Hepatocyte (in vitro differentiated cells): ENCODE data around the gene PHF21B. TPM values are rescaled to one million over a fixed set of nuclear protein-coding genes. Genes with fewer than 3 reads are reported as not detected.

Source experiments
- DNase-seq: peaks from one replicate; pipeline ENCODE4 v3.0.0-alpha.2; 2016; ENCODE audit warnings: low spot score
- H2AFZ ChIP-seq: fragments of 200-600 bp; sonication (generic); 2 replicates; pipeline ENCODE4 v1.6.0; 2016; ENCODE audit warnings: antibody characterized with exemption, mild to moderate bottlenecking
- H3K27ac ChIP-seq: fragments of 200-600 bp; sonication (generic); 2 replicates; pipeline ENCODE4 v1.5.1; 2016; ENCODE audit warnings: mild to moderate bottlenecking
- H3K27me3 ChIP-seq: fragments of 200-600 bp; sonication (generic); 2 replicates; pipeline ENCODE4 v1.6.1; 2016
- H3K36me3 ChIP-seq: fragments of 200-600 bp; sonication (generic); replicated peaks from 2 replicates; pipeline ENCODE4 v1.5.1; 2016; ENCODE audit warnings: low read depth; ENCODE audit not compliant: insufficient read depth
- H3K4me1 ChIP-seq: fragments of 200-600 bp; sonication (generic); 2 replicates; pipeline ENCODE4 v1.5.1; 2016; ENCODE audit warnings: mild to moderate bottlenecking, moderate library complexity; ENCODE audit not compliant: insufficient read depth
- H3K4me2 ChIP-seq: fragments of 200-600 bp; sonication (generic); 2 replicates; pipeline ENCODE4 v1.6.0; 2016
- H3K4me3 ChIP-seq: fragments of 200-600 bp; sonication (generic); 2 replicates; pipeline ENCODE4 v1.5.1; 2016; ENCODE audit warnings: mild to moderate bottlenecking
- H3K79me2 ChIP-seq: fragments of 200-600 bp; sonication (generic); 2 replicates; pipeline ENCODE4 v1.6.0; 2017; ENCODE audit warnings: mild to moderate bottlenecking
- H3K9me2 ChIP-seq: fragments of 200-600 bp; sonication (generic); replicated peaks from 2 replicates; pipeline ENCODE4 v1.6.0; 2017; ENCODE audit warnings: mild to moderate bottlenecking; ENCODE audit not compliant: insufficient read depth
- H3K9me3 ChIP-seq: fragments of 200-600 bp; sonication (generic); 2 replicates; pipeline ENCODE4 v1.5.1; 2016; ENCODE audit warnings: low read depth, mild to moderate bottlenecking
- H4K20me1 ChIP-seq: fragments of 200-600 bp; sonication (generic); 2 replicates; pipeline ENCODE4 v1.6.0; 2016; ENCODE audit warnings: mild to moderate bottlenecking; ENCODE audit not compliant: insufficient read depth, poor library complexity, severe bottlenecking
- CTCF ChIP-seq: fragments of 200-600 bp; sonication (generic); IDR thresholded peaks from 2 replicates; pipeline ENCODE4 v1.5.1; 2016; ENCODE audit warnings: antibody characterized with exemption, mild to moderate bottlenecking; ENCODE audit not compliant: poor library complexity
- EZH2 ChIP-seq: fragments of 200-600 bp; sonication (generic); IDR thresholded peaks from 2 replicates; pipeline ENCODE4 v1.6.1; 2016; ENCODE audit warnings: antibody characterized with exemption, mild to moderate bottlenecking, borderline replicate concordance
- EZH2phosphoT487 ChIP-seq: fragments of 200-600 bp; sonication (generic); IDR thresholded peaks from one replicate; pipeline ENCODE4 v1.6.1; 2018; ENCODE audit warnings: antibody characterized with exemption, mild to moderate bottlenecking, low read depth, moderate library complexity; ENCODE audit not compliant: unreplicated experiment, severe bottlenecking
- WGBS: methylation state at CpG from one replicate; pipeline ENCODE4 v1.1.6; 2016; ENCODE audit warnings: low lambda C conversion rate; ENCODE audit errors: missing lambda C conversion rate; 5-methylcytosine and 5-hydroxymethylcytosine counted together
- polyA plus RNA-seq: library from polyadenylated mRNA; unstranded; fragments of >200 nt; fragmentation: Nextera tagmentation; extraction: Ambion mirVana; gene quantifications from 2 replicates; pipeline ENCODE4 v1.2.1, GENCODE V29; 2016
- total RNA-seq: library from RNA; depleted of rRNA; stranded (reverse); fragments of >200 nt; gene quantifications from 2 replicates; pipeline ENCODE4 v1.2.3, GENCODE V29; 2014

The PHF21B gene
- total and polyA plus RNA-seq, 2 experiments from 2014 or later, result 0.86 to 1.9 TPM

- Histone ChIP-seq H3K9me3 (no peaks in the 10 kb centered on the region), H4K20me1 (no peaks in the 10 kb centered on the region), H3K4me3 (peak overlapping the region; percentile 79), H3K9me2 (no peaks in the 10 kb centered on the region), H3K27me3 (peaks cover 51% of the 10 kb centered on the region), H3K27ac (peak overlapping the region; percentile 88), H3K4me2 (peak overlapping the region; percentile 99), H3K79me2 (peaks cover 3% of the 10 kb centered on the region), H2AFZ (peak overlapping the region; percentile 76), H3K4me1 (peaks cover 26% of the 10 kb centered on the region), H3K36me3 (no peaks in the 10 kb centered on the region)
- TF ChIP-seq EZH2 (no peak), CTCF (no peak), EZH2phosphoT487 (no peak)
- WGBS, result 0% methylated on average over 5 of the region's 90 CpGs
- DNase-seq, result peak; percentile 87
These were observed 2.2 kb downstream of the PHF21B start for GRCh38 chr22:45007391-45008185.

DNA sequence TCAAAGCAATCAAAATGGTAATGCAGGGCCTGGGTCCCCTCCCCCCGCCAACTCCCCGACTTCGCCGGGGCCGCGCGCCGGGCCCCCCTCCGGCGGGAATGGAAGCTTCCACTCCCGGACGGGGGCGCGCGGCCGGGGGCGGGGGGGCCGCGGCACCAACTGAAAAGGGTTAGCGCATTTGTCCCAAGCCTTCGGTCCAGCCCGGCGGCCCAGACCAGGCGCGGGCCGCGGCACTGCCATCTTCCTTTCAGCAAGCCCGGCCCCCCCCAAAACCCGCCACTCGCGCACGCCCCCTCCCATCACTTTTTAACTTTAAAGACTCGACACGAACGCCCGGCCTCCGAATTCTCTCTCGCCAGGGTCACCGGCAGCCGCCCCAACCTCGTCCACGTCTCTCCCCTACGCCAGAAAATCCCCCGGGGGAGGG lies 2.8 kb downstream of the PHF21B start:
- peak; percentile 69 for DNase-seq
- WGBS, result 0% methylated on average over 5 of the region's 44 CpGs
- H3K36me3 ChIP-seq, result no peaks in the 10 kb centered on the region
- no peaks in the 10 kb centered on the region for H3K9me3 ChIP-seq
- H3K4me1 ChIP-seq, result peaks cover 26% of the 10 kb centered on the region
- H3K27ac ChIP-seq, result peak overlapping the region; percentile 88
- peaks cover 45% of the 10 kb centered on the region for H3K27me3 ChIP-seq
- H3K79me2 ChIP-seq, result peaks cover 3% of the 10 kb centered on the region
- no peaks in the 10 kb centered on the region for H4K20me1 ChIP-seq
- peak overlapping the region; percentile 79 for H3K4me3 ChIP-seq
- no peaks in the 10 kb centered on the region for H3K9me2 ChIP-seq
- TF ChIP-seq CTCF, result no peak
- no peak for TF ChIP-seq EZH2phosphoT487
- no peak for TF ChIP-seq EZH2
- peak overlapping the region; percentile 99 for H3K4me2 ChIP-seq
- peak overlapping the region; percentile 76 for H2AFZ ChIP-seq

GRCh38 chr22:45006111-45006963 lies 3.5 kb downstream of the PHF21B start:
- H3K4me1 ChIP-seq, result peaks cover 26% of the 10 kb centered on the region
- peak overlapping the region; percentile 76 for H2AFZ ChIP-seq
- DNase-seq, result peak; percentile 37
- H3K27ac ChIP-seq, result peak overlapping the region; percentile 88
- 3% methylated on average over 21 of the region's 21 CpGs for WGBS
- no peaks in the 10 kb centered on the region for H3K9me2 ChIP-seq
- no peaks in the 10 kb centered on the region for H4K20me1 ChIP-seq
- no peaks in the 10 kb centered on the region for H3K36me3 ChIP-seq
- no peaks in the 10 kb centered on the region for H3K9me3 ChIP-seq
- H3K4me2 ChIP-seq, result peak overlapping the region; percentile 99
- H3K27me3 ChIP-seq, result peaks cover 40% of the 10 kb centered on the region
- TF ChIP-seq EZH2phosphoT487, result peak; percentile 55
- no peak for TF ChIP-seq CTCF
- TF ChIP-seq EZH2, result no peak
- peaks cover 6% of the 10 kb centered on the region for H3K79me2 ChIP-seq
- H3K4me3 ChIP-seq, result peak overlapping the region; percentile 79
